Thoracic aorta (tissue), 2 donors: Measurements from ENCODE around the gene MORN4. TPM values are rescaled to one million over a fixed set of nuclear protein-coding genes. Genes with fewer than 3 reads are reported as not detected.

Experiments
- ATAC-seq: fragments of 150-250 bp; one replicate; pipeline ENCODE4 v1.8.0; 2017; ENCODE audit warnings: low read depth; ENCODE audit not compliant: insufficient number of reproducible peaks, low FRiP score
- DNase-seq: peaks from one replicate; pipeline ENCODE4 v3.0.0-alpha.2; 2020; ENCODE audit warnings: low spot score
- H3K27ac ChIP-seq, 2 donors: fragments of 200-600 bp; sonication (generic); 1 replicate in 1 of 2; 2 replicates in 1 of 2; pipeline ENCODE4 v1.5.1; 2016; ENCODE audit warnings: mild to moderate bottlenecking in 2 of 2, moderate library complexity in 2 of 2
- H3K27me3 ChIP-seq: fragments of 200-600 bp; sonication (generic); replicated peaks from 2 replicates; pipeline ENCODE4 v1.6.0; 2016; ENCODE audit warnings: mild to moderate bottlenecking; ENCODE audit not compliant: insufficient read depth
- H3K36me3 ChIP-seq: fragments of 200-600 bp; sonication (generic); one replicate; pipeline ENCODE4 v1.5.1; 2016
- H3K4me1 ChIP-seq, 2 donors: fragments of 200-600 bp; sonication (generic); 1 replicate in 1 of 2; 2 replicates in 1 of 2; pipeline versions ENCODE4 v1.5.1 to v1.6.0; 2016; ENCODE audit warnings: low read depth in 2 of 2, mild to moderate bottlenecking in 1 of 2; ENCODE audit not compliant: control insufficient read depth in 1 of 2
- H3K4me3 ChIP-seq: fragments of 200-600 bp; sonication (generic); 2 replicates; pipeline ENCODE4 v1.5.1; 2016; ENCODE audit warnings: mild to moderate bottlenecking
- H3K9me3 ChIP-seq: fragments of 200-600 bp; sonication (generic); 2 replicates; pipeline ENCODE4 v1.5.1; 2016
- total RNA-seq, 2 donors: library from RNA; depleted of rRNA; stranded (reverse); fragments of >200 nt; gene quantifications; one replicate each; pipeline versions ENCODE4 v1.1.0 to v1.2.3, GENCODE V29; 2016
- TF ChIP-seq, protein P1 (sequence below): fragments of 200-600 bp; sonication (generic); IDR thresholded peaks from one replicate; pipeline ENCODE4 v1.5.1; 2019; ENCODE audit warnings: antibody characterized with exemption

MORN4 gene
- total RNA-seq, 2 donors from 2014 or later: 3.5 to 6.6 TPM

DNA sequence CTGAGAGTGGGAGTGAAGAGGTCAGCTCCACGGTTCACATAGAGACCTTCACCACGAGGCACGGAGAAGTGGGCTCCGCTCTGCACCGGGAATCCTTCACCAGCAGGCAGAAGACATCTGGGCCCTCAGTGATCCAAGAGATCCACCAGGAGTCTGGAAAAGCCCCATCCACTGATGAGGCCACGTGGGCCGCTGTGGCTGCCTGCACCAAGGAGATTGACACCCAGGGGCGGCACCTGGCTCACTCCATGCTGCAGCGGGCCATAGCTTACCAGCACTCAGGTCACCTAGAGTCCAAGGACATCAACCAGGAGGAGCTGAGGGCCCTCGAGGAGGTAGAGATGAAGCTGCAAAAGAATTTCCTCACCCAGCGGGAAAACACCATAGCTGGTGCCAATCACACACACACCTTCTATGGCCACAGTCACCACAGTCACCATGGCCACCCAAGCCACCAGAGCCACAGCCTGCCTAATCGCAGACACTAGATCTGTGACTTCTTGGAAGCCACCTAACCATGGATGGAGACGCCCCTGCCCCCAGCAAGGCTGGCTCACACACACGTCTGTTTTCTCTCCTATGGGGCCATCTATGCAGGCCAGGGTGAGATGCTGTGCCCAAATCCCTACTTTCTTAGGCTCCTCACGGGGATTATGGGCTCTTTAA is 43.1 kb downstream of the MORN4 start:
- Histone ChIP-seq H3K27ac (no peak overlapping the region), H3K9me3 (no peaks in the 10 kb centered on the region), H3K27me3 (no peaks in the 10 kb centered on the region), H3K36me3 (no peaks in the 10 kb centered on the region), H3K4me3 (no peak overlapping the region), H3K4me1 (peaks cover 10 to 35% of the 10 kb centered on the region in 2 donors)
- TF ChIP-seq, protein P1, sequence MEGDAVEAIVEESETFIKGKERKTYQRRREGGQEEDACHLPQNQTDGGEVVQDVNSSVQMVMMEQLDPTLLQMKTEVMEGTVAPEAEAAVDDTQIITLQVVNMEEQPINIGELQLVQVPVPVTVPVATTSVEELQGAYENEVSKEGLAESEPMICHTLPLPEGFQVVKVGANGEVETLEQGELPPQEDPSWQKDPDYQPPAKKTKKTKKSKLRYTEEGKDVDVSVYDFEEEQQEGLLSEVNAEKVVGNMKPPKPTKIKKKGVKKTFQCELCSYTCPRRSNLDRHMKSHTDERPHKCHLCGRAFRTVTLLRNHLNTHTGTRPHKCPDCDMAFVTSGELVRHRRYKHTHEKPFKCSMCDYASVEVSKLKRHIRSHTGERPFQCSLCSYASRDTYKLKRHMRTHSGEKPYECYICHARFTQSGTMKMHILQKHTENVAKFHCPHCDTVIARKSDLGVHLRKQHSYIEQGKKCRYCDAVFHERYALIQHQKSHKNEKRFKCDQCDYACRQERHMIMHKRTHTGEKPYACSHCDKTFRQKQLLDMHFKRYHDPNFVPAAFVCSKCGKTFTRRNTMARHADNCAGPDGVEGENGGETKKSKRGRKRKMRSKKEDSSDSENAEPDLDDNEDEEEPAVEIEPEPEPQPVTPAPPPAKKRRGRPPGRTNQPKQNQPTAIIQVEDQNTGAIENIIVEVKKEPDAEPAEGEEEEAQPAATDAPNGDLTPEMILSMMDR: no peak
- ATAC-seq (no peak), DNase-seq (no peak)

DNA sequence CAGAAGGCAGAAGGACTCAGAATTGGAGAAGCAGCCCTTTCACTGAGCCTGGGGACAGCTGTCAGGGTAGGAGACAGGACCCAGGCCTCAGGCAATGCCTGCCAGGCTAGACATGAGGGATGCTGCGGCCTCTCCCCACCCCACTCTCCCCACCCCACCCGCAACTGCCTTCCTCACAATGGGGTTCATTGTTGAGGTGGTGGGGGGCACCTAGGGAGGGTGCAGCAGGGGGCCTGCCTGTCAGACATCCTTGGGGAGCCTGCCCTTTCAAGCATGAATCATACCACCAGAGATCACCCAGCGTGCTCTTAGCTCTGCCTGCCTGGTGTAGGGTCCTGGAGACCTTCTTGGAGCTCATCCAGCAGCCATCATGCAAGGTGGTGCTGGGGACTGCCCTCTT is 43.8 kb downstream of the MORN4 start, which contains the start of gene C10orf62:
TSS of gene C10orf62 (plus strand) at position 243 of the 400 bp plus-strand sequence. CDS start 177 bp downstream, outside the sequence.
- H3K27me3 ChIP-seq: no peaks in the 10 kb centered on the region
- ATAC-seq (no peak), DNase-seq (no peak)
- H3K36me3 ChIP-seq: no peaks in the 10 kb centered on the region
- peaks cover 11 to 35% of the 10 kb centered on the region in 2 donors for H3K4me1 ChIP-seq
- H3K9me3 ChIP-seq: no peaks in the 10 kb centered on the region
- H3K27ac ChIP-seq: no peak within 1 kb of the TSS
- TF ChIP-seq, protein P1: no peak
- no peak within 1 kb of the TSS for H3K4me3 ChIP-seq

DNA sequence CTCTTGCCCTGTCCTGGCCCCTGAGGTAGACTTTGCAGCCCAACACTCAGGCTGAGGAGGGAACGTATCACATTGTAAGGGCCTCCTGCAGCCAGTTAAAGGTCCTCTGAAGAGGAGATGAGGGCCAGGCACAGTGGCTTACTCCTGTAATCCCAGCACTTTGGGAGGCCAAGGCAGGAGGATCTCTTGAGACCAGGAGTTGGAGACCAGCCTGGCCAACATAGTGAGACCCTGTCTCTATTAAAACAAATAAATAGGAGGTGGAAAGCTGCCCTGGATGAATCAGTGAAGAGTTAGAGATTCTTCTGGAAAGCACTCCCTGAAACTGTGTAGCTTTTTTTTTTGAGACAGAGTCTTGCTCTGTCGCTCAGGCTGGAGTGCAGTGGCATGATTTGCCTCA is 46.1 kb downstream of the MORN4 start:
- Histone ChIP-seq H3K9me3 (no peaks in the 10 kb centered on the region), H3K27ac (no peak overlapping the region), H3K36me3 (no peaks in the 10 kb centered on the region), H3K27me3 (no peaks in the 10 kb centered on the region), H3K4me1 (peaks cover 3 to 27% of the 10 kb centered on the region in 2 donors), H3K4me3 (no peak overlapping the region)
- DNase-seq (no peak), ATAC-seq (no peak)
- TF ChIP-seq, protein P1: no peak

DNA sequence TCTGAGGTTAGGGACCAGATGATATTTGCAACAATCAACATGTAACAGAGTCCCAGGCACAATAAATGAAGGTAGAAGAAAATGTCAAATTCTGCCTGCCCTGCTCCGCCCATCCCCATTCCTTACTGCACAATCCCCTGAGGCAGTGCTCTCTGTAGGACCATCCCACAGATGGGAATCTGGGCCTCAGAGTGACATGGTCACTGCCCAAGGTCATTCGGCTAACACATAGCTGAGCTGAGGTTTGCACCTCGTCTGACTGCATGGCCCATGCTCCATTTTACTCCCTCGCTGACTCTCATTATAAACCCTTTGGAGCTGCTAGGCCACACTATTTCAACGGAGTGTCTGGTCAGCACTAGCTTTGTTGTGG is 47.9 kb downstream of the MORN4 start:
- TF ChIP-seq, protein P1: no peak
- Histone ChIP-seq H3K4me3 (no peak overlapping the region), H3K27ac (peak overlapping the region in 1 of 2 donors; percentile 59), H3K4me1 (peaks cover 3 to 27% of the 10 kb centered on the region in 2 donors), H3K9me3 (no peaks in the 10 kb centered on the region), H3K27me3 (no peaks in the 10 kb centered on the region), H3K36me3 (no peaks in the 10 kb centered on the region)
- DNase-seq (no peak), ATAC-seq (no peak)

DNA sequence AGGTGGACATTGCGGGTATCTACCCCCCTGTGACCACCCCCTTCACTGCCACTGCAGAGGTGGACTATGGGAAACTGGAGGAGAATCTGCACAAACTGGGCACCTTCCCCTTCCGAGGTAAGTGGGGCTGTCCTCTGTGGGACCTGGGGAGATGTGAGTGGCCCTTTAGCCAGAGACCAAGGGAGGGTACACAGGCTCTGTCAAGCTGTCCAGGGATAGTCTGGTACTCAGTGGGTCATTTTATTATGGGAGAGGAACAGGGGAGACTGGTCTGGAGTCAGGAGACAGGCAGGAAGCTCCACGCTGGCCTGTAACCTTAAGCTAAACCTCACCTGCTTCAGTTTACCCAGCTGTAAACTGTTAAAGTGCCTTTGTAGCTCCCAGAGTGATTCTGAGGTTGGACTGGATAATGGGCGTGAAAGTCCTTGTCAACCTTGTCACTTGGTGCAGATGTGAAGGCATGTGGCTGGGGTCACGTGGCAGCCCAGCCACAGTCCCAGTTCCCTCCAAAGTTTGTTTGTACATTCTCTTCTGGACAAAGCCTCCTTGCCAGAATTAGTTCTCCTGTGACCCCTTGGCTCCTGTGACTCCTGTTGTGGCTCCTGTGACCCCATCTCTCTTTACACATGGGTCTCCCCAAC is 48.4 kb downstream of the MORN4 start:
- Histone ChIP-seq H3K27me3 (no peaks in the 10 kb centered on the region), H3K27ac (peak overlapping the region; percentile 59 to 75), H3K36me3 (no peaks in the 10 kb centered on the region), H3K9me3 (no peaks in the 10 kb centered on the region), H3K4me1 (peaks cover 3 to 27% of the 10 kb centered on the region in 2 donors), H3K4me3 (peak overlapping the region; percentile 16)
- DNase-seq (no peak), ATAC-seq (no peak)
- TF ChIP-seq, protein P1: no peak
